ENCODE measurements around the gene GAS2L2. TPM values are rescaled to one million over a fixed set of nuclear protein-coding genes. Genes with fewer than 3 reads are reported as not detected.

Gene GAS2L2
- total and polyA plus RNA-seq, 2 of the 8 experiments (the other 6 are each of a cell fraction or from before 2014, with no cell fraction given) = 0.09 to 0.13 TPM

GRCh38 chr17:35799942-35800341, 46.9 kb upstream of the GAS2L2 start:
- Histone ChIP-seq H3K9me3 (ENCODE audit: insufficient read depth in 2 of 2, low read depth in 1 of 2, low read length in 1 of 2) (no peaks in the 10 kb centered on the region), H3K9ac (replicated peaks in 1 of 4; ENCODE audit: extremely low read depth in 1 of 4, low read depth in 3 of 4, low read length in 3 of 4) (no peak overlapping the region), H3K56ac (replicated peaks; ENCODE audit: insufficient read length, low read depth, low read length) (no peak overlapping the region), H2BK120ac (replicated peaks; ENCODE audit: low read depth, low read length) (no peak overlapping the region), H2BK5ac (ENCODE audit: low read depth, low read length) (no peak overlapping the region), H4K5ac (ENCODE audit: insufficient read length, low read depth, low read length) (no peak overlapping the region), H3K4me2 (ENCODE audit: insufficient read depth in 1 of 2, low read depth in 2 of 2, low read length in 2 of 2) (no peak overlapping the region), H4K8ac (ENCODE audit: extremely low read depth, insufficient read depth, low read length) (no peak overlapping the region), H3K4me3 (ENCODE audit: extremely low read depth in 1 of 4, insufficient read depth in 2 of 4, low read depth in 3 of 4, low read length in 4 of 4) (no peak overlapping the region), H4K20me1 (replicated peaks in 1 of 2; ENCODE audit: control insufficient read depth in 1 of 2, insufficient read depth in 2 of 2, low read length in 2 of 2) (peaks cover 0 to 2% of the 10 kb centered on the region in 2 experiments), H3K18ac (ENCODE audit: extremely low read depth, low read length) (no peak overlapping the region), H3K36me3 (ENCODE audit: control insufficient read depth in 2 of 4, insufficient read depth in 4 of 4, low read length in 3 of 4) (no peaks in the 10 kb centered on the region), H3K14ac (ENCODE audit: insufficient read length) (no peak overlapping the region), H3K23ac (ENCODE audit: insufficient read length) (no peak overlapping the region), H3K79me2 (ENCODE audit: control insufficient read depth in 1 of 2, insufficient read depth in 2 of 2, low read length in 2 of 2) (no peaks in the 10 kb centered on the region), H2AK5ac (ENCODE audit: low read depth, low read length) (no peak overlapping the region), H3K23me2 (ENCODE audit: low read depth, low read length) (peaks cover 8% of the 10 kb centered on the region; the same call in 1 of the 2 replicates), H3K79me1 (ENCODE audit: low read depth, low read length) (no peaks in the 10 kb centered on the region), H2BK12ac (ENCODE audit: low read depth, low read length) (no peak overlapping the region), H2AFZ (ENCODE audit: low read length) (no peak overlapping the region), H2BK15ac (ENCODE audit: low read length) (no peak overlapping the region), H2BK20ac (ENCODE audit: low read length) (no peak overlapping the region), H3K27ac (ENCODE audit: low read depth, low read length) (no peak overlapping the region), H4K91ac (replicated peaks; ENCODE audit: insufficient read length, low read length) (no peak overlapping the region), H3K4ac (replicated peaks; ENCODE audit: insufficient read length, low read depth, low read length) (no peak overlapping the region), H3K4me1 (replicated peaks in 1 of 4; ENCODE audit: control insufficient read depth in 3 of 4, insufficient read depth in 4 of 4, low read length in 3 of 4) (peaks cover 0 to 3% (median 2%) of the 10 kb centered on the region in 4 experiments; a peak in 4 of 7 replicates), H3K27me3 (replicated peaks in 1 of 4; ENCODE audit: control insufficient read depth in 3 of 4, extremely low read depth in 1 of 4, insufficient read depth in 3 of 4, low read length in 3 of 4) (peaks cover 14 to 30% (median 22%) of the 10 kb centered on the region in 4 experiments)
- no peak for FAIRE-seq
- TF ChIP-seq SP4 (IDR thresholded peaks at IDR 0.05; ENCODE audit: low read length) (no peak), CHD1 (IDR thresholded peaks at IDR 0.05; ENCODE audit: low read depth, low read length) (no peak)
- ChIA-PET CTCF (ENCODE audit: partially characterized antibody) (interaction anchor here (0.6 to 11.7 kb wide), 4 partner anchors 9 to 33 kb away, joined by 3 to 179 read pairs (median 6); partner anchors contain the start of genes C17orf50 and TAF15), POLR2A (ENCODE audit: partially characterized antibody) (interaction anchor here (1.2 to 1.6 kb wide), 2 partner anchors 9 to 16 kb away, joined by 3 to 8 read pairs; partner anchors contain the start of gene TAF15)
- DNase-seq (ENCODE audit: low read depth in 1 of 2, low spot score in 2 of 2) = no peak
